Astrocyte (in vitro differentiated cells and primary cell): ENCODE measurements around the gene NRG3. TPM values are rescaled to one million over a fixed set of nuclear protein-coding genes. Genes with fewer than 3 reads are reported as not detected.

ENCODE experiments used
- DNase-seq: peaks from one replicate; pipeline ENCODE4 v3.0.0-alpha.2; 2010; ENCODE audit warnings: low read depth
- FAIRE-seq: peaks from 2 replicates; lab custom pipeline; 2011; peaks lifted over from hg19 to GRCh38; lab: Jason Lieb, UNC
- H2AFZ ChIP-seq: 2 replicates; pipeline ENCODE4 v1.6.0; 2012; ENCODE audit warnings: low read depth, low read length, inconsistent platforms
- H3K27ac ChIP-seq: 2 replicates; pipeline ENCODE4 v1.5.1; 2011; ENCODE audit warnings: low read depth, low read length, inconsistent platforms
- H3K27me3 ChIP-seq: 2 replicates; pipeline ENCODE4 v1.6.0; 2011; ENCODE audit warnings: low read length, inconsistent platforms; ENCODE audit not compliant: insufficient read depth
- H3K36me3 ChIP-seq: 2 replicates; pipeline ENCODE4 v1.5.1; 2011; ENCODE audit warnings: low read length, inconsistent platforms; ENCODE audit not compliant: insufficient read depth
- H3K4me1 ChIP-seq: 2 replicates; pipeline ENCODE4 v1.5.1; 2011; ENCODE audit warnings: low read length, inconsistent platforms; ENCODE audit not compliant: insufficient read depth
- H3K4me2 ChIP-seq: 2 replicates; pipeline ENCODE4 v1.6.0; 2012; ENCODE audit warnings: low read length, inconsistent platforms
- H3K4me3 ChIP-seq: 2 replicates; pipeline ENCODE4 v1.5.1; 2011; ENCODE audit warnings: low read depth, mild to moderate bottlenecking, low read length, inconsistent platforms; ENCODE audit not compliant: insufficient read depth
- H3K79me2 ChIP-seq: 2 replicates; pipeline ENCODE4 v1.6.0; 2012; ENCODE audit warnings: mild to moderate bottlenecking, low read length, inconsistent platforms; ENCODE audit not compliant: insufficient read depth
- H3K9ac ChIP-seq: 2 replicates; pipeline ENCODE4 v1.6.0; 2012; ENCODE audit warnings: mild to moderate bottlenecking, low read length, inconsistent platforms
- H3K9me3 ChIP-seq: 2 replicates; pipeline ENCODE4 v1.5.1; 2012; ENCODE audit warnings: low read depth, mild to moderate bottlenecking, low read length, inconsistent platforms; ENCODE audit not compliant: insufficient read depth
- H4K20me1 ChIP-seq: 2 replicates; pipeline ENCODE4 v1.6.0; 2012; ENCODE audit warnings: low read length, inconsistent platforms; ENCODE audit not compliant: insufficient read depth
- H3K27ac Mint-ChIP-seq: one replicate; pipeline ENCODE4 v1.8.0; 2021; ENCODE audit warnings: mild to moderate bottlenecking, mixed read lengths; ENCODE audit not compliant: unreplicated experiment
- H3K27me3 Mint-ChIP-seq: one replicate; pipeline ENCODE4 v1.8.0; 2021; ENCODE audit warnings: low read depth, mixed read lengths; ENCODE audit not compliant: unreplicated experiment
- H3K36me3 Mint-ChIP-seq: one replicate; pipeline ENCODE4 v1.8.0; 2021; ENCODE audit warnings: low read depth, mixed read lengths; ENCODE audit not compliant: unreplicated experiment
- H3K4me1 Mint-ChIP-seq: one replicate; pipeline ENCODE4 v1.8.0; 2021; ENCODE audit warnings: low read depth, mixed read lengths; ENCODE audit not compliant: unreplicated experiment
- H3K4me3 Mint-ChIP-seq: one replicate; pipeline ENCODE4 v1.8.0; 2021; ENCODE audit warnings: mild to moderate bottlenecking, moderate library complexity, mixed read lengths; ENCODE audit not compliant: unreplicated experiment
- H3K9me3 Mint-ChIP-seq: one replicate; pipeline ENCODE4 v1.8.0; 2021; ENCODE audit warnings: mild to moderate bottlenecking, mixed read lengths; ENCODE audit not compliant: unreplicated experiment
- EZH2 ChIP-seq: IDR thresholded peaks from 2 replicates; pipeline ENCODE4 v1.6.1; 2012; ENCODE audit warnings: mild to moderate bottlenecking, low read length, inconsistent platforms; ENCODE audit not compliant: insufficient read depth
- total RNA-seq: library from RNA; stranded (reverse); gene quantifications from 2 replicates; pipeline ENCODE4 v1.2.1, GENCODE V29; 2021
- TF ChIP-seq, protein P1 (sequence below): IDR thresholded peaks from 2 replicates; pipeline ENCODE4 v1.5.1; 2011; ENCODE audit warnings: low read depth, mild to moderate bottlenecking, inconsistent platforms, low read length, moderate library complexity; ENCODE audit not compliant: insufficient read depth

NRG3 gene
- total RNA-seq, 1 donor from 2014 or later, result 2.1 TPM

GRCh38 chr10:82866424-82867020 lies 991.5 kb downstream of the NRG3 start:
- no peaks in the 10 kb centered on the region for H3K27me3 ChIP-seq
- Mint-ChIP-seq H3K4me3 (no peak overlapping the region), H3K9me3 (peaks cover 1% of the 10 kb centered on the region), H3K27me3 (no peaks in the 10 kb centered on the region), H3K4me1 (peaks cover 4% of the 10 kb centered on the region), H3K36me3 (no peaks in the 10 kb centered on the region), H3K27ac (peak overlapping the region; percentile 12)
- H3K4me1 ChIP-seq, result no peaks in the 10 kb centered on the region
- FAIRE-seq (peak; percentile 29), DNase-seq (peak; percentile 88)
- no peaks in the 10 kb centered on the region for H3K79me2 ChIP-seq
- no peak overlapping the region for H3K4me3 ChIP-seq
- no peaks in the 10 kb centered on the region for H4K20me1 ChIP-seq
- H2AFZ ChIP-seq, result no peak overlapping the region
- H3K27ac ChIP-seq, result peak overlapping the region; percentile 21
- no peak for TF ChIP-seq EZH2
- TF ChIP-seq, protein P1, sequence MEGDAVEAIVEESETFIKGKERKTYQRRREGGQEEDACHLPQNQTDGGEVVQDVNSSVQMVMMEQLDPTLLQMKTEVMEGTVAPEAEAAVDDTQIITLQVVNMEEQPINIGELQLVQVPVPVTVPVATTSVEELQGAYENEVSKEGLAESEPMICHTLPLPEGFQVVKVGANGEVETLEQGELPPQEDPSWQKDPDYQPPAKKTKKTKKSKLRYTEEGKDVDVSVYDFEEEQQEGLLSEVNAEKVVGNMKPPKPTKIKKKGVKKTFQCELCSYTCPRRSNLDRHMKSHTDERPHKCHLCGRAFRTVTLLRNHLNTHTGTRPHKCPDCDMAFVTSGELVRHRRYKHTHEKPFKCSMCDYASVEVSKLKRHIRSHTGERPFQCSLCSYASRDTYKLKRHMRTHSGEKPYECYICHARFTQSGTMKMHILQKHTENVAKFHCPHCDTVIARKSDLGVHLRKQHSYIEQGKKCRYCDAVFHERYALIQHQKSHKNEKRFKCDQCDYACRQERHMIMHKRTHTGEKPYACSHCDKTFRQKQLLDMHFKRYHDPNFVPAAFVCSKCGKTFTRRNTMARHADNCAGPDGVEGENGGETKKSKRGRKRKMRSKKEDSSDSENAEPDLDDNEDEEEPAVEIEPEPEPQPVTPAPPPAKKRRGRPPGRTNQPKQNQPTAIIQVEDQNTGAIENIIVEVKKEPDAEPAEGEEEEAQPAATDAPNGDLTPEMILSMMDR, result no peak
- no peak overlapping the region for H3K9ac ChIP-seq
- no peaks in the 10 kb centered on the region for H3K9me3 ChIP-seq
- no peaks in the 10 kb centered on the region for H3K36me3 ChIP-seq
- H3K4me2 ChIP-seq, result peak overlapping the region; percentile 18

DNA sequence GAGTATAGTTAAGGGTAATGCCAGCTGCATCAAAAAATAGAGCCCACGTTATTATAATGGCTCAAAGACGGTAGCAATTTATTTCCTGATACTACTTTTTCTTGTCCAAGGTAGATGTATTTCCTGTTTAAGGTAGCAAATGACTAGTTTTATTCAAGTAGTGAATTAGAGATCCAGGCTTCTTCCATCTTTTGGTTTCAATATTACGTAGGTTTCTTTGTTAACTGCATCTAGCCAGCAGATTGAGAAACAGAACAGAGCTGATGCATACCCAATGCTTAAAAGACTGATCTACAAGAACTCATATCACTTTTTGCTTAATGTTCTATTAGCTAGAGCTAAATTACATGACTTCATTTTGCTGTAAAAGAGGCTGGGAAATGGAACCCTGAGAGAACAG lies 992.1 kb downstream of the NRG3 start:
- H2AFZ ChIP-seq, result no peak overlapping the region
- no peak overlapping the region for H3K4me3 Mint-ChIP-seq
- no peaks in the 10 kb centered on the region for H3K36me3 ChIP-seq
- H3K27me3 Mint-ChIP-seq, result no peaks in the 10 kb centered on the region
- H3K36me3 Mint-ChIP-seq, result no peaks in the 10 kb centered on the region
- peak overlapping the region; percentile 18 for H3K4me2 ChIP-seq
- H3K27ac ChIP-seq, result no peak overlapping the region
- no peaks in the 10 kb centered on the region for H4K20me1 ChIP-seq
- TF ChIP-seq, protein P1, result no peak
- no peak for TF ChIP-seq EZH2
- H3K4me1 Mint-ChIP-seq, result peaks cover 4% of the 10 kb centered on the region
- no peak for FAIRE-seq
- DNase-seq, result peak; percentile 14
- no peak overlapping the region for H3K27ac Mint-ChIP-seq
- no peaks in the 10 kb centered on the region for H3K79me2 ChIP-seq
- no peaks in the 10 kb centered on the region for H3K4me1 ChIP-seq
- H3K4me3 ChIP-seq, result no peak overlapping the region
- peaks cover 1% of the 10 kb centered on the region for H3K9me3 Mint-ChIP-seq
- H3K9ac ChIP-seq, result no peak overlapping the region
- H3K27me3 ChIP-seq, result no peaks in the 10 kb centered on the region
- H3K9me3 ChIP-seq, result no peaks in the 10 kb centered on the region

DNA sequence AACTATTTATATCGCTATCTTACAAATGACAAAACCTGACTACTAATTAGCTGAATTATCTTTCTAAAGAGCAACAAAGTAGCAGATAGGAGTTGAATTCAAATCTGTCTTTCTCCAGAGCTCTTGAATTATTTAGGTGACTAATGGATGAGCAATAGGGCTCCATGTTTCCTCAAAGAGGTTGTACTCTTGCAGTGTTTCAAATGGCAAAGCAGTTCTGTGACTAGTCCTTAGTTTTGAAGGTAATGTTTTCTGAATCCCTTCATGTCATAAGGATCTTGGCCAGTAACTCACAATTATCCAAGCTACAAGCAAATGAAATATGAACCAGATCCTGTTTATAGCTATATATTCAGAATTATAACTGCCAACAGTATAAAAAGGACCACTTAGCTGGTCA lies 999.7 kb downstream of the NRG3 start:
- Mint-ChIP-seq H3K9me3 (no peaks in the 10 kb centered on the region), H3K4me3 (no peak overlapping the region), H3K4me1 (no peaks in the 10 kb centered on the region), H3K36me3 (no peaks in the 10 kb centered on the region), H3K27me3 (no peaks in the 10 kb centered on the region), H3K27ac (no peak overlapping the region)
- no peak overlapping the region for H3K9ac ChIP-seq
- no peak overlapping the region for H3K27ac ChIP-seq
- DNase-seq, result peak; percentile 43
- no peaks in the 10 kb centered on the region for H3K27me3 ChIP-seq
- H2AFZ ChIP-seq, result no peak overlapping the region
- H3K36me3 ChIP-seq, result no peaks in the 10 kb centered on the region
- no peaks in the 10 kb centered on the region for H3K4me1 ChIP-seq
- peak; percentile 81 for FAIRE-seq
- H3K9me3 ChIP-seq, result no peaks in the 10 kb centered on the region
- H4K20me1 ChIP-seq, result no peaks in the 10 kb centered on the region
- no peak for TF ChIP-seq EZH2
- TF ChIP-seq, protein P1, result no peak
- no peak overlapping the region for H3K4me2 ChIP-seq
- H3K4me3 ChIP-seq, result no peak overlapping the region
- H3K79me2 ChIP-seq, result no peaks in the 10 kb centered on the region
